ENCODE results near the gene FERMT2.

DNA sequence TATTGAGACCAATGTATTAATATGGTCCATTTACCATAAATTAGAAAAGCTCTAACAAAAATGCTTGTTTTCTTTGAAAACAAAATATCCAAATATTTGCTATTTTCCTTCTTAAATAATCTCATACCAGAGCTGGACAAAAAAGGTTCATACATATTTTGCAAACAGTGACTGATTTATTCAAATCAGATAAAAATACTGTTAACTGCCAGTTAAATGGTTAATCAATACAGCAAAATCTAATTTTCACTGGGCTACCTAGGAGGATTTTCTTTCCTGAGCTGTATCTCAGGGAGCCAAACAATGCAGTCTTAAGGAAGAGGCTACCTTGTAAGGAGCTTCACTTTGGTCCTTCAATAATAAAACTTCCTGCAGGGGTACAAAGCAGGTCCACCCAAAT lies 2.0 kb downstream of the FERMT2 start:
- TF ChIP-seq, protein P1, sequence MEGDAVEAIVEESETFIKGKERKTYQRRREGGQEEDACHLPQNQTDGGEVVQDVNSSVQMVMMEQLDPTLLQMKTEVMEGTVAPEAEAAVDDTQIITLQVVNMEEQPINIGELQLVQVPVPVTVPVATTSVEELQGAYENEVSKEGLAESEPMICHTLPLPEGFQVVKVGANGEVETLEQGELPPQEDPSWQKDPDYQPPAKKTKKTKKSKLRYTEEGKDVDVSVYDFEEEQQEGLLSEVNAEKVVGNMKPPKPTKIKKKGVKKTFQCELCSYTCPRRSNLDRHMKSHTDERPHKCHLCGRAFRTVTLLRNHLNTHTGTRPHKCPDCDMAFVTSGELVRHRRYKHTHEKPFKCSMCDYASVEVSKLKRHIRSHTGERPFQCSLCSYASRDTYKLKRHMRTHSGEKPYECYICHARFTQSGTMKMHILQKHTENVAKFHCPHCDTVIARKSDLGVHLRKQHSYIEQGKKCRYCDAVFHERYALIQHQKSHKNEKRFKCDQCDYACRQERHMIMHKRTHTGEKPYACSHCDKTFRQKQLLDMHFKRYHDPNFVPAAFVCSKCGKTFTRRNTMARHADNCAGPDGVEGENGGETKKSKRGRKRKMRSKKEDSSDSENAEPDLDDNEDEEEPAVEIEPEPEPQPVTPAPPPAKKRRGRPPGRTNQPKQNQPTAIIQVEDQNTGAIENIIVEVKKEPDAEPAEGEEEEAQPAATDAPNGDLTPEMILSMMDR (IDR thresholded peaks at IDR 0.05): no peak
- TF ChIP-seq EZH2 (IDR thresholded peaks at IDR 0.05): no peak

All from neural progenitor cell (in vitro differentiated cells).